ENCODE results near the gene ZFPM1. TPM values are rescaled to one million over a fixed set of nuclear protein-coding genes. Genes with fewer than 3 reads are reported as not detected.

Gene ZFPM1
- total and polyA plus RNA-seq, 2 of the 8 experiments (the other 6 are each of a cell fraction or from before 2014, with no cell fraction given), result 0.74 to 4.8 TPM

DNA sequence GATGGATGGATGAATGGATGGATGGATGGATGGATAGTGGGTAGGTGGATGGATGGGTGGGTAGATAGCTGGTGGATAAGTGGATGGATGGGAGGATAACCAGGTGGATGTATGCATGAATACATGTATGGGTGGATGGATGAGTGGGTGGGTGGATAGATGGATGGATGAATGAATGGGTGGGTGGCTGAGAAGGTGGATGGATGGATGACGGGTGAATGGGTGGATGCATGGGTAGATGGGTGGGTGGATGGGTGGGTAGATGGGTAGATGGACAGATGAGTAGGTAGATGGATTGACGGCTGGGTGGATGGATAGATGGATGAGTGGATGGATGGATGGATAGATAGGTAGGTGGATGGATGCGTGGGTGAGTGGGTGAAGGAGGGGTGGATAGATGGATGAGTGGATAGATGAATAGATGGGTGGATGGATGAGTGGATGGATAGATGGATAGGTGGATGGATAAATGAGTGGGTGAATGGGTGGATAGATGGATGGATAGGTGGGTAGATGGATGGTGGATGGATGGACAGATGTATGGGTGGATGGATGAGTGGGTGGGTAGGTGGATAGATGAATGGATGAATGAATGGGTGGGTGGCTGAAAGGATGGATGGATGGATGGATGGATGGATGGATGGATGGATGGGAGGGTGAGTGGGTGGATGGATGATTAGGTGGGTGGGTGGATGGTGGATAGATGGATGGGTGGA is 67.0 kb downstream of the ZFPM1 start (continued):
- TF ChIP-seq SAP30 (IDR thresholded peaks at IDR 0.05; ENCODE audit: insufficient read depth, insufficient replicate concordance, low read length), result no peak
- TF ChIP-seq CBX8 (IDR thresholded peaks at IDR 0.05; ENCODE audit: borderline replicate concordance, low read depth, low read length), result no peak
- TF ChIP-seq EZH2 (IDR thresholded peaks at IDR 0.05; ENCODE audit: low read depth, low read length, severe bottlenecking), result no peak
- TF ChIP-seq SIN3A (conservative IDR thresholded peaks at IDR 0.05 in 1 of 2, IDR thresholded peaks at IDR 0.05 in 1 of 2; ENCODE audit: low read depth in 1 of 2, low read length in 2 of 2), result no peak
- no peak for TF ChIP-seq SP4 (IDR thresholded peaks at IDR 0.05; ENCODE audit: low read length)
- no peak for TF ChIP-seq CTBP2 (IDR thresholded peaks at IDR 0.05; ENCODE audit: borderline replicate concordance, insufficient read depth, insufficient read length, low read length)
- no peak for TF ChIP-seq MAFK (IDR thresholded peaks at IDR 0.05; ENCODE audit: low read depth, low read length)
- no peak for TF ChIP-seq KDM1A (IDR thresholded peaks at IDR 0.05; ENCODE audit: borderline replicate concordance, low read length)
